Measurements from ENCODE around the gene GUCY1A1. TPM values are rescaled to one million over a fixed set of nuclear protein-coding genes. Genes with fewer than 3 reads are reported as not detected.

GUCY1A1 gene
- total RNA-seq, 4 donors from 2014 or later: 8.4 to 52.0 (median 12.9) TPM

DNA sequence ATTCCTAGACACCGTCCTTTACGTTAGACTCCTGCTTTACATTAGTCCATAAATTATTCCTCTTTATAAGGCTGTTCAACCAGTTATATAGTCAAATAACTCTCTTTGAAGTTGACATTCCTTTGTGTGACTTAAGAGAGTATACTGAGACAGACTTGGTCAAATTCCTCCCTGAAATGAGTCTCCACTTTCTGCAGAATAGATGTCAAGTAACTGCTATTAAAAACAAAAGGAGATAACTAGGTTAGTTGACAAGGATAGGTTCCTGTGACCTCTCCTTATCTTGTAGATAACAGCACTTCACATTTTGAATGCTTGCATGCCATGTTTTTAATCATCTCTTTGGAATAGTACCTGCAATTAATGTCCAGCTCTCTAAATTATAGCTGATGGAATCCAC, 5.7 kb downstream of the GUCY1A1 start:
- ATAC-seq (ENCODE audit: low FRiP score) (no peak), DNase-seq (ENCODE audit: low spot score) (no peak)
- TF ChIP-seq, protein P1, sequence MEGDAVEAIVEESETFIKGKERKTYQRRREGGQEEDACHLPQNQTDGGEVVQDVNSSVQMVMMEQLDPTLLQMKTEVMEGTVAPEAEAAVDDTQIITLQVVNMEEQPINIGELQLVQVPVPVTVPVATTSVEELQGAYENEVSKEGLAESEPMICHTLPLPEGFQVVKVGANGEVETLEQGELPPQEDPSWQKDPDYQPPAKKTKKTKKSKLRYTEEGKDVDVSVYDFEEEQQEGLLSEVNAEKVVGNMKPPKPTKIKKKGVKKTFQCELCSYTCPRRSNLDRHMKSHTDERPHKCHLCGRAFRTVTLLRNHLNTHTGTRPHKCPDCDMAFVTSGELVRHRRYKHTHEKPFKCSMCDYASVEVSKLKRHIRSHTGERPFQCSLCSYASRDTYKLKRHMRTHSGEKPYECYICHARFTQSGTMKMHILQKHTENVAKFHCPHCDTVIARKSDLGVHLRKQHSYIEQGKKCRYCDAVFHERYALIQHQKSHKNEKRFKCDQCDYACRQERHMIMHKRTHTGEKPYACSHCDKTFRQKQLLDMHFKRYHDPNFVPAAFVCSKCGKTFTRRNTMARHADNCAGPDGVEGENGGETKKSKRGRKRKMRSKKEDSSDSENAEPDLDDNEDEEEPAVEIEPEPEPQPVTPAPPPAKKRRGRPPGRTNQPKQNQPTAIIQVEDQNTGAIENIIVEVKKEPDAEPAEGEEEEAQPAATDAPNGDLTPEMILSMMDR (IDR thresholded peaks at IDR 0.05): no peak

DNA sequence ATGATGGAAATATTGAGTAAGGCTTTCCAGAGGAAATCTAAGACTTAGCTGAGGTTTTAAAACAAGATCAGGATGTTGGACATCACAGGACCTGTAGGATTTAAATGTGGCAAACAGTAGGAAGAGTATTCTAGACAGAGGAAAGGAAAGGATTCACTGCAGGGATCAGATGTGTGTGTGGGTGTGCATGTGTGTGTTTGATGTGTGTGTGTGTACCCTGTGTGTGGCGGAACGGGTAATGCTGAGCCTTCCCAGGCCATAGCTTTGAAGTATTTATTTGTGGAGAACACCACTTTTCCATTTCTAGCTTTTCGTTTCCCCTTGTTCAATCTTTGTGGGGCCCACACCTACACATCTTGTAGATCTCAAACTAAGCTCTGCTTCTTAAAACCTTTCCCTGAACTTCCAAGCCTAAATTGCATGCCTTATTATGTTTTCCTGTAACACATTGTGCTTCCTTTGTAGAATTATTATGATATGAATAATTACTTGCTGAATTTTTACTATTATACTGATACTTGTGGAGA, 6.9 kb downstream of the GUCY1A1 start:
- ATAC-seq (ENCODE audit: low FRiP score): no peak
- no peak for DNase-seq (ENCODE audit: low spot score)
- TF ChIP-seq, protein P1 (IDR thresholded peaks at IDR 0.05): no peak

DNA sequence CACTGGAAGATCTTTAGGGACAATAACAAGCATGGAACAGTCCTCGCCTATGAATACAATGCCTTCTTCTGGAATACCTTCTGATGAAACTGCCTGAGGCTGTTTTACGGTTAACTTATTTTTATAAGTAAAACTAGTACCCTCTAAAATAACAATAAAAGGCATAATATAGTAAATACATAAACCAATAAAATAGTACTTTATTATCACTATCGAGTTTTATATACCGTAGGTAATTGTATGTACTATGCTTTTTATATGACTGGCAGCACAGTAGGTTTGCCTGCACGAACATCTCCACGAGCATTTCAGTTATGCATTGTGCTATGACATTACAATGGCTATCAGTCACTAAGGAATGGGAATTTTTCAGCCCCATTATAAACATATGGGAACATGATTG, 8.0 kb downstream of the GUCY1A1 start:
- TF ChIP-seq, protein P1 (IDR thresholded peaks at IDR 0.05): no peak
- ATAC-seq (ENCODE audit: low FRiP score) (no peak), DNase-seq (ENCODE audit: low spot score) (no peak)

DNA sequence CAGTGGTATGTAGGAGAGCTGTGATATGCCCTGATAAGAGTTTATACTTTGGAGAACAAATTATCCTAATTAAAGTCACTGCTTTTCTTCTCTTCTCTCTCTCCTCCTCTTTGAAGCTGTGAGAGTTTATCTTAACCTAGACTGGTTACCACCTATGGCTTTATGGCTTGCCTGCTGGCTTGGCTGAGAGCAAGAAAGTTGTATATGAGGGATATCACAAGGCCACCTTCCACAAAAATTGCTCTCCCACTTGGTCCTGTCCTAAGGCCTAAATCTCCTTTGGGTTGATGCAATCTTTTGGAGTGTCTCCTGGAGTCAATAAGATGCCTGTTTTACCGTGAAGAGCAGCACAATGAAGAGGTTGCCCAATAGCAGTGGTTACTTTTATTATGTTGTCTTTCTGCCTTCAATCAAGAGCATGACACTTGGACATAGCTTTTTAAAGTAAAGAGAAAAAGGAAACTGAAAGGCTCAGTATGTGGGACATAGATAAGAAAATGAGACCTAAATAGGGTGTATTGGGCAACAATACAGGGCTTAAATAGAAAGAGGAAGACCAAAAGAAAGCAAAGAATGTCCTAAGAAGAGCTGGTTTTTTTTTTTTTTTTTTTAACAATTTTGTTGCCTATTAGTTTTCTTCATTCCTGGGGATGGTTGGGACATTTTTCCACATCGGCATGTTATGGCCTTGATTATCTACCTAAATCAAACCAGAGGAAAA, 9.2 kb downstream of the GUCY1A1 start:
- ATAC-seq (ENCODE audit: low FRiP score): no peak
- TF ChIP-seq, protein P1 (IDR thresholded peaks at IDR 0.05): no peak
- DNase-seq (ENCODE audit: low spot score): no peak

DNA sequence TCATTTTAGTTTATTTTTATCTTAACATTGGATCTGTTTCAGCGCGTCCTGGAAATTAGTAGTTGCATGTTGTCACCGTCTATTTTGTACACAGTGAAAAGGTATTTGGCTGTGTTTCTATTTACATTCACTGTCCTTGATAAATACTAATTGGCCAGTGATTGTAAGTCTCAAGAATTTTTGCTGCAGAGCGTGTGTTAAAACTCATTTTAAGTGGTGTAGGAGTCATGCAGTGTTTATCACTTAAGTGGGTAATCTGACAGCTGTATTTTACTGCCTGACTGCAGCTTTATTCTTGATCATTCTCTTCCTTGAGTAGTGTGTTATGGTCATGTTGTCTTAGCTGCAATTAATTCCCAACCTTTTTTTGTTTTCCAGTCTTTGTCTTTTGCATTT, 9.8 kb downstream of the GUCY1A1 start:
- TF ChIP-seq, protein P1 (IDR thresholded peaks at IDR 0.05): no peak
- ATAC-seq (ENCODE audit: low FRiP score): no peak
- DNase-seq (ENCODE audit: low spot score): no peak

DNA sequence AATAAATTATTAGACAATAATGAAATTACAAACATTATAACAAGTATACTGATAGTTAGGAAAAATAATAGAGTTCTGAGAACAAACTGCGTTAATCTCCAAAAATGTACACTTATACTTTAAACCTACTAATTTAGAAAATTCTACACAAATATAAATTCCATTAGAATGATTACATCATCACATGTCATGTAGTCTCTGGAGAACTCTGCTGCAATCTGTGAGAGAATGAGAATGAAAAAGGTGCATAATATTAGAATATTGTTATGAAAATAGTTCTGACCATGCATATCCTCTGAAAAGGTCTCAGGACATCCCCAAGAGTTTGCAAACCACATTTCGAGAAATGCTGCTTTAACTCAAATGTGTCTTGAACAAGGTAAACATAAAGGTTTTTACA, 11.4 kb downstream of the GUCY1A1 start:
- DNase-seq (ENCODE audit: low spot score) (no peak), ATAC-seq (ENCODE audit: low FRiP score) (no peak)
- TF ChIP-seq, protein P1 (IDR thresholded peaks at IDR 0.05): no peak

DNA sequence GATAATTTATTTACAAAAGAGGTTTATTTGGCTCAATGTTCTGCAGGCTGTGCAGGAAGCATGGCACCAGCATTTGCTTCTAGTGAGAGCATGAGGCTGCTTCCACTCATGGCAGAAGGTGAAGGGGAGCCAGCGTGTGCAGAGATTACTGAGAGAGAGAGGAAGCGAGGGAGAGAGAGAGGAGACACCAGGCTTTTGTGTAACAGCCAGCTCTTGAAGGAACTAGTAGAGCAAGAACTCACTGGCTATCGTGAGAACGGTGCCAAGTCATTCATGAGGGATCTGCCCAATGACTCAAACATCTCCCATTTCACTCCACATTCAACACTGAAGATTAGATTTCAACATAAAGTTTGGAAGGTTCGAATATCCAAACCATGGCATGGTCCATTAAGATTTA, 12.7 kb downstream of the GUCY1A1 start:
- TF ChIP-seq, protein P1 (IDR thresholded peaks at IDR 0.05): no peak
- ATAC-seq (ENCODE audit: low FRiP score) (no peak), DNase-seq (ENCODE audit: low spot score) (no peak)

Measured in omental fat pad (tissue), 4 donors.